IPS-11a (cell line): Measurements from ENCODE around the gene NINJ2.

Source experiments
- H3K4me3 ChIP-seq: one replicate; pipeline ENCODE4 v1.5.1; 2013; ENCODE audit warnings: low read depth, low read length, control low read depth

The NINJ2 gene

GRCh38 chr12:535396-535795 lies 127.8 kb downstream of the NINJ2 start:
- no peak overlapping the region for H3K4me3 ChIP-seq

- H3K4me3 ChIP-seq: no peak overlapping the region
Measured at GRCh38 chr12:534216-534615, 129.0 kb downstream of the NINJ2 start.

GRCh38 chr12:533718-534117 lies 129.5 kb downstream of the NINJ2 start:
- H3K4me3 ChIP-seq: no peak overlapping the region

- H3K4me3 ChIP-seq: no peak overlapping the region
Measured at GRCh38 chr12:532908-533565, 130.2 kb downstream of the NINJ2 start.

GRCh38 chr12:531951-532585 lies 131.2 kb downstream of the NINJ2 start:
- no peak overlapping the region for H3K4me3 ChIP-seq

- H3K4me3 ChIP-seq: no peak overlapping the region
Measured at GRCh38 chr12:530821-531220, 132.4 kb downstream of the NINJ2 start.

- no peak overlapping the region for H3K4me3 ChIP-seq
Measured at GRCh38 chr12:530308-530707, 132.9 kb downstream of the NINJ2 start.

- H3K4me3 ChIP-seq: no peak overlapping the region
Measured at GRCh38 chr12:527729-528128, 135.5 kb downstream of the NINJ2 start.

GRCh38 chr12:527241-527640 lies 136.0 kb downstream of the NINJ2 start:
- H3K4me3 ChIP-seq: no peak overlapping the region

- H3K4me3 ChIP-seq: no peak overlapping the region
Measured at GRCh38 chr12:526089-526488, 137.2 kb downstream of the NINJ2 start.

- no peak overlapping the region for H3K4me3 ChIP-seq
Measured at GRCh38 chr12:524167-524951, 138.9 kb downstream of the NINJ2 start.

GRCh38 chr12:522692-523378 lies 140.4 kb downstream of the NINJ2 start:
- no peak overlapping the region for H3K4me3 ChIP-seq

- no peak overlapping the region for H3K4me3 ChIP-seq
Measured at GRCh38 chr12:520119-520518, 143.1 kb downstream of the NINJ2 start.

GRCh38 chr12:517538-517937 lies 145.7 kb downstream of the NINJ2 start:
- no peak overlapping the region for H3K4me3 ChIP-seq
